Thyroid gland (tissue), 4 donors: ENCODE data around the gene APLP2.

ENCODE experiments used
- CTCF ChIP-seq, 6 experiments: fragments of 200-600 bp in 3 of 6; fragments of 450-650 bp in 3 of 6; sonication (generic) in 3 of 6; IDR thresholded peaks; one replicate each; pipeline ENCODE4 v1.5.1; 2016 to 2019; ENCODE audit warnings: antibody characterized with exemption in 6 of 6, mild to moderate bottlenecking in 2 of 6, inconsistent platforms in 1 of 6, moderate library complexity in 1 of 6
- POLR2A ChIP-seq, 2 donors: fragments of 450-650 bp; IDR thresholded peaks; one replicate each; pipeline ENCODE4 v1.6.1; 2017; ENCODE audit warnings: antibody characterized with exemption in 2 of 2, mild to moderate bottlenecking in 2 of 2, moderate library complexity in 1 of 2

- TF ChIP-seq CTCF (IDR thresholded peaks at IDR 0.05) (no peak), POLR2A (IDR thresholded peaks at IDR 0.05) (no peak)
Observed at GRCh38 chr11:130043575-130043974, 26.1 kb upstream of the APLP2 start.
